ENCODE data around the gene CAPZB. TPM values are rescaled to one million over a fixed set of nuclear protein-coding genes. Genes with fewer than 3 reads are reported as not detected.

The CAPZB gene
- polyA plus RNA-seq, 1 donor from 2014 or later, result 159 TPM

DNA sequence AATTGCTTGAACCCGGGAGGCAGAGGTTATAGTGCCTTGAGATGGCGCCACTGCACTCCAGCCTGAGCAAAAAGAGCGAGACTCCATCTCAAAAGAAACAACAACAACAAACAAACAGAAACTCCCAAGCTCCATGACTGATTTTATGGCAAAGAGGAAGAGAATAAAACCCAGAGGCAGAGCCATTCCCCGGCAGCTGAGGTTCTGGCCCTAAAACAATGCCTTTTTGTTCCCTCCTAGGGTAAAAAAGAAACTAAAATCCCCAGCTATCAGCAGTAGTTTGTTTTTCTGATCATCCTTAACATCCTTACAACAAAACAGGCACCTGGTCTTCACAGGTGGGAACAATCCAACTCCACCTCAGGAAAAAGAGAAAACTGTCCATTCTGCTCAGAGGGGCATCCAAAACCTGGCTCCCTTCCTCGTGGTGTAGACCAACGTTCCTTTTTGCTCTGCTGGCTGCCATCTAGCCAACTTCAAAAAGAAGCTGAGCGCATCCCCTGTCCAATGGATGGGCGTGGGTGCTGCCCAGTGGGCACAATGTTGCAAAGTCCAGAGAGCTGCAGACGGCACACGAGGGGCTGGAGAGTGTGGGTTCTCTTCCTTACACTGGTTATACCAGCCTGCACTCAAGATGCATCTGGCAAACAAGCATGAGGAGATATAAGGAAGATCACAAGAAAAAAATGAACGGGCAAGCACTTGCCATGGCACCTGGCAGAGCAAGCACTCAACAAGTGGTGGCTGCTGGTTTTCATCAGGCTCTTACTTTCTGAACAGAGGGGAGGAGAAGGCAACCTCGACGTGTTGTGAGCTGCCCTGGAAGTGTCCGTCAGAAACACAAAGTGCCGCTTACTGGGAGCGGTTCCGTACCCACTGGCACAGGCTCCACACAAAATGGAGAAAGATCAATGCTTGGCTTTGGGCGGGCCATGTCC is 118.5 kb downstream of the CAPZB start:
- H4K20me1 ChIP-seq (ENCODE audit: insufficient read depth), result no peaks in the 10 kb centered on the region
- H3K27ac ChIP-seq (ENCODE audit: low read length), result no peak overlapping the region
- no peak overlapping the region for H2AFZ ChIP-seq (ENCODE audit: low read depth, low read length)
- no peaks in the 10 kb centered on the region for H3K9me2 ChIP-seq (ENCODE audit: insufficient read depth, low read length)
- TF ChIP-seq RAD21 (conservative IDR thresholded peaks at IDR 0.05) (no peak), TAF1 (IDR thresholded peaks at IDR 0.05; ENCODE audit: low read depth) (no peak), EZH2 (IDR thresholded peaks at IDR 0.05; ENCODE audit: borderline replicate concordance, insufficient read depth, low read length, poor library complexity, severe bottlenecking) (no peak), POLR2AphosphoS5 (IDR thresholded peaks at IDR 0.05) (no peak), EP300 (conservative IDR thresholded peaks at IDR 0.05; ENCODE audit: poor library complexity, severe bottlenecking) (no peak), MXI1 (conservative IDR thresholded peaks at IDR 0.05; ENCODE audit: poor library complexity, severe bottlenecking) (no peak), SMC3 (conservative IDR thresholded peaks at IDR 0.05; ENCODE audit: poor library complexity) (no peak)
- TF ChIP-seq, protein P1, sequence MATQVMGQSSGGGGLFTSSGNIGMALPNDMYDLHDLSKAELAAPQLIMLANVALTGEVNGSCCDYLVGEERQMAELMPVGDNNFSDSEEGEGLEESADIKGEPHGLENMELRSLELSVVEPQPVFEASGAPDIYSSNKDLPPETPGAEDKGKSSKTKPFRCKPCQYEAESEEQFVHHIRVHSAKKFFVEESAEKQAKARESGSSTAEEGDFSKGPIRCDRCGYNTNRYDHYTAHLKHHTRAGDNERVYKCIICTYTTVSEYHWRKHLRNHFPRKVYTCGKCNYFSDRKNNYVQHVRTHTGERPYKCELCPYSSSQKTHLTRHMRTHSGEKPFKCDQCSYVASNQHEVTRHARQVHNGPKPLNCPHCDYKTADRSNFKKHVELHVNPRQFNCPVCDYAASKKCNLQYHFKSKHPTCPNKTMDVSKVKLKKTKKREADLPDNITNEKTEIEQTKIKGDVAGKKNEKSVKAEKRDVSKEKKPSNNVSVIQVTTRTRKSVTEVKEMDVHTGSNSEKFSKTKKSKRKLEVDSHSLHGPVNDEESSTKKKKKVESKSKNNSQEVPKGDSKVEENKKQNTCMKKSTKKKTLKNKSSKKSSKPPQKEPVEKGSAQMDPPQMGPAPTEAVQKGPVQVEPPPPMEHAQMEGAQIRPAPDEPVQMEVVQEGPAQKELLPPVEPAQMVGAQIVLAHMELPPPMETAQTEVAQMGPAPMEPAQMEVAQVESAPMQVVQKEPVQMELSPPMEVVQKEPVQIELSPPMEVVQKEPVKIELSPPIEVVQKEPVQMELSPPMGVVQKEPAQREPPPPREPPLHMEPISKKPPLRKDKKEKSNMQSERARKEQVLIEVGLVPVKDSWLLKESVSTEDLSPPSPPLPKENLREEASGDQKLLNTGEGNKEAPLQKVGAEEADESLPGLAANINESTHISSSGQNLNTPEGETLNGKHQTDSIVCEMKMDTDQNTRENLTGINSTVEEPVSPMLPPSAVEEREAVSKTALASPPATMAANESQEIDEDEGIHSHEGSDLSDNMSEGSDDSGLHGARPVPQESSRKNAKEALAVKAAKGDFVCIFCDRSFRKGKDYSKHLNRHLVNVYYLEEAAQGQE (IDR thresholded peaks at IDR 0.05; ENCODE audit: borderline replicate concordance), result no peak
- TF ChIP-seq, protein P2, sequence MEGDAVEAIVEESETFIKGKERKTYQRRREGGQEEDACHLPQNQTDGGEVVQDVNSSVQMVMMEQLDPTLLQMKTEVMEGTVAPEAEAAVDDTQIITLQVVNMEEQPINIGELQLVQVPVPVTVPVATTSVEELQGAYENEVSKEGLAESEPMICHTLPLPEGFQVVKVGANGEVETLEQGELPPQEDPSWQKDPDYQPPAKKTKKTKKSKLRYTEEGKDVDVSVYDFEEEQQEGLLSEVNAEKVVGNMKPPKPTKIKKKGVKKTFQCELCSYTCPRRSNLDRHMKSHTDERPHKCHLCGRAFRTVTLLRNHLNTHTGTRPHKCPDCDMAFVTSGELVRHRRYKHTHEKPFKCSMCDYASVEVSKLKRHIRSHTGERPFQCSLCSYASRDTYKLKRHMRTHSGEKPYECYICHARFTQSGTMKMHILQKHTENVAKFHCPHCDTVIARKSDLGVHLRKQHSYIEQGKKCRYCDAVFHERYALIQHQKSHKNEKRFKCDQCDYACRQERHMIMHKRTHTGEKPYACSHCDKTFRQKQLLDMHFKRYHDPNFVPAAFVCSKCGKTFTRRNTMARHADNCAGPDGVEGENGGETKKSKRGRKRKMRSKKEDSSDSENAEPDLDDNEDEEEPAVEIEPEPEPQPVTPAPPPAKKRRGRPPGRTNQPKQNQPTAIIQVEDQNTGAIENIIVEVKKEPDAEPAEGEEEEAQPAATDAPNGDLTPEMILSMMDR (IDR thresholded peaks at IDR 0.05; ENCODE audit: poor library complexity, severe bottlenecking), result no peak
- H3K36me3 ChIP-seq (ENCODE audit: insufficient read depth, low read length), result no peaks in the 10 kb centered on the region
- no peak overlapping the region for H3K9ac ChIP-seq (ENCODE audit: low read length)
- no peak overlapping the region for H3K4me2 ChIP-seq (ENCODE audit: low read length)
- no peaks in the 10 kb centered on the region for H3K79me2 ChIP-seq (replicated peaks; ENCODE audit: insufficient read depth, low read length)
- no peak overlapping the region for H3K4me3 ChIP-seq (ENCODE audit: low read length)
- H3F3A ChIP-seq (ENCODE audit: insufficient read depth, low read length, poor library complexity, severe bottlenecking), result no peaks in the 10 kb centered on the region
- H3K9me3 ChIP-seq (ENCODE audit: low read length), result no peaks in the 10 kb centered on the region
- H3K27me3 ChIP-seq (ENCODE audit: insufficient read depth, low read depth, low read length), result no peaks in the 10 kb centered on the region

DNA sequence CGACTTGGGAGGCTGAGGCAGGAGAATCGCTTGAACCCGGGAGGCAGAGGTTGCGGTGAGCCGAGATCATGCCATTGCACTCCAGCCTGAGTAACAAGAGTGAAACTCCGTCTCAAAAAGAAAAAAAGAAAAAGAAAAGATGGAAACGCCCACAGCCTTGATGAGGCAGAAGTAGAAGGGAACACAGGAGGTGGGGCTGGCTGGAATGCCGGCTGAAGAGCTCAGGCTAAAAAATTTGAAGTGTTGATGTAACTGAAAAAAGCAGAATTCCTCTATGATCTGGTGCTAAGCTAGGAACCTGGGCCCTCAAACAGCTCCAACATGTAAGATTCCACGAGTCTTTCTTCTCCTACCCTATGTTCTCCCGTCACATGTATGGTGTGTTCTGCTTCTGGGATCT is 119.6 kb downstream of the CAPZB start:
- no peaks in the 10 kb centered on the region for H4K20me1 ChIP-seq (ENCODE audit: insufficient read depth)
- TF ChIP-seq TAF1 (IDR thresholded peaks at IDR 0.05; ENCODE audit: low read depth), result no peak
- TF ChIP-seq MXI1 (conservative IDR thresholded peaks at IDR 0.05; ENCODE audit: poor library complexity, severe bottlenecking), result no peak
- no peak overlapping the region for H3K9ac ChIP-seq (ENCODE audit: low read length)
- H3K27ac ChIP-seq (ENCODE audit: low read length), result no peak overlapping the region
- H3F3A ChIP-seq (ENCODE audit: insufficient read depth, low read length, poor library complexity, severe bottlenecking), result no peaks in the 10 kb centered on the region
- no peak overlapping the region for H2AFZ ChIP-seq (ENCODE audit: low read depth, low read length)
- H3K27me3 ChIP-seq (ENCODE audit: insufficient read depth, low read depth, low read length), result no peaks in the 10 kb centered on the region
- no peak overlapping the region for H3K4me3 ChIP-seq (ENCODE audit: low read length)
- H3K36me3 ChIP-seq (ENCODE audit: insufficient read depth, low read length), result no peaks in the 10 kb centered on the region
- H3K79me2 ChIP-seq (replicated peaks; ENCODE audit: insufficient read depth, low read length), result no peaks in the 10 kb centered on the region
- no peaks in the 10 kb centered on the region for H3K9me3 ChIP-seq (ENCODE audit: low read length)
- H3K4me2 ChIP-seq (ENCODE audit: low read length), result no peak overlapping the region
- no peaks in the 10 kb centered on the region for H3K9me2 ChIP-seq (ENCODE audit: insufficient read depth, low read length)
